Measurements from ENCODE around the gene OLFML1.

Gene OLFML1

GRCh38 chr11:7533199-7534041 lies 48.1 kb downstream of the OLFML1 start:
- no peak for DNase-seq

GRCh38 chr11:7534042-7534378 lies 48.7 kb downstream of the OLFML1 start:
- no peak for DNase-seq

- DNase-seq, result no peak
Measured at GRCh38 chr11:7536100-7536499, 50.8 kb downstream of the OLFML1 start.

- no peak for DNase-seq
Measured at GRCh38 chr11:7537265-7537664, 52.0 kb downstream of the OLFML1 start.

- DNase-seq, result no peak
Measured at GRCh38 chr11:7538031-7538430, 52.7 kb downstream of the OLFML1 start.

GRCh38 chr11:7538466-7539454 lies 53.5 kb downstream of the OLFML1 start:
- no peak for DNase-seq

GRCh38 chr11:7540830-7541555 lies 55.7 kb downstream of the OLFML1 start:
- DNase-seq, result no peak

GRCh38 chr11:7543302-7543701 lies 58.0 kb downstream of the OLFML1 start:
- no peak for DNase-seq

DNA sequence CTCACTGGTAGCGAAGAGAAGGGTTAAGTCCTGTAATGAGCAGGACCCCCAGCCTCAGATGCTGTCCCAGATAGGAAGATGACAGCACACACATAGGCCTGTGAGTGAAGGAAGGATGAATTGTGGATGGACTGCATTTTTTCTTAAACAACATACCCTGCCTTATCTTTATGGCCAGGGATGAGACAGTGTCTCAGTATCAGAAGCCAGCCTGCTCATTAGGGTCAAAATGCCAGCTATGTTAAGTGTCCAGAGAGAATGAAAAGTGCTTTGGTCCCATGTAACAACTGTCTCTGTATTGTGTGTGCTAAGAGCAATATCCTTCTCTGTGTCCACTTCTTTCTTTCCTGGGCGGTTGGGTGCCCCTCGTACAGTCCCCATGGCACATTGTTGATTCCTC lies 58.7 kb downstream of the OLFML1 start:
- DNase-seq, result no peak

DNA sequence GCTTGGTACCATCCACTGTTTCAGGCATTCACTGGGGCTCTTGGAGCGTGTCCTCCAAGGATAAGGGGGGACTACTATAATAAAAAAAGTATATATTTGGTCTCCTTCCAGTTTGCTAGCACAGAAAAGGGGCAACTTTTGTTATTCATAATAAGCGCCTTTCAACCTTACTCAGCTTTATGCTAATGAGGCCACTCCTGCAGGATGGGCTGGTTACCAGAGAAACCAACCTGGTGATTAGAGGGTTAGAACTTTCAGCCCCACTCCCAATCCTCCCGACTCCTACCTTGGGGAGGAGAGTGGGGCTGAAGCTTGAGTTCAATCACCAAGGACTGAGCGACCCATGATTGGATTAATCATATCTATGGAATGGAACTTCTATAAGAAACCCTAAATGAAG lies 60.3 kb downstream of the OLFML1 start:
- no peak for DNase-seq

DNA sequence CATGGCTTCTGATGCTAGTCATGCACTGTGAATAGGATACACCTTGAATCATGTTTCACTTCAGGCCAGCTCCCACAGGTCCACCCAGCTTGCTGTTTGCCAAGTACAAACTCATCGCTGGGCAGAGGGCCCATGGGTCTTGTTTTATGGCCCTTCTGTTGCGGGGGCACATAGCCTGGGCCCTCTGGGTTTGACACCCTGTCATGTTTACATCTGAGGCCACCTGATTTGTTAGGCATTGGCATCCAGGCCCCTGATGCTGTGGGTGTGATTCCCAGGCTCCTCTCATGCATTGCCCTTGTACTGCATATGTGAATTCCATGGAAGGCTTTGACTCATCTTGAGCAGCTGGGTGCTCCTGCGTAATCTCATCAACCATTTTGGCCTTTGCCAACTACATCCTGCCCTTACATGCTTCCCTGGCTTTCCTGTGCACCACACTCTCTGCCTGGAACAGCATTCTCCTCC lies 61.1 kb downstream of the OLFML1 start:
- DNase-seq, result no peak

DNA sequence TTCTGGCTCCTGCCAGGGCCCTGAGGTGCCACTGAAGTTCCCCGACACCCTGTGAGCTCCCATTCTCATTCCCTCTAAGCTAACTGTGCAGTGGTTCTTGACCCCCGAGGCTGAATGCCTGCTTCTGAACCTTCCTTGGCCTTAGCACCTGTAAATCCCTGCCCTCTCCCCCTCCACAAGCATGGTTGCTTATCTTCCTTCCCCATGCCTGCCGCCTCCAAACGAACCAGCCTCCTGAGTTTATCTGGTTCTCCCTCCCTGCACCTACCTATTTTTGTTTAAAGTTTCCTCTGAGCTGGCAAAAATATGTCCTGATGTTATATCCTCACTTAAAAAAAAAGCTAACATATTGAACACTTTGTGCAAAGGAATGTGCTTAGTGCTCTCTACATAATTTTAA lies 62.4 kb downstream of the OLFML1 start:
- DNase-seq, result no peak

DNA sequence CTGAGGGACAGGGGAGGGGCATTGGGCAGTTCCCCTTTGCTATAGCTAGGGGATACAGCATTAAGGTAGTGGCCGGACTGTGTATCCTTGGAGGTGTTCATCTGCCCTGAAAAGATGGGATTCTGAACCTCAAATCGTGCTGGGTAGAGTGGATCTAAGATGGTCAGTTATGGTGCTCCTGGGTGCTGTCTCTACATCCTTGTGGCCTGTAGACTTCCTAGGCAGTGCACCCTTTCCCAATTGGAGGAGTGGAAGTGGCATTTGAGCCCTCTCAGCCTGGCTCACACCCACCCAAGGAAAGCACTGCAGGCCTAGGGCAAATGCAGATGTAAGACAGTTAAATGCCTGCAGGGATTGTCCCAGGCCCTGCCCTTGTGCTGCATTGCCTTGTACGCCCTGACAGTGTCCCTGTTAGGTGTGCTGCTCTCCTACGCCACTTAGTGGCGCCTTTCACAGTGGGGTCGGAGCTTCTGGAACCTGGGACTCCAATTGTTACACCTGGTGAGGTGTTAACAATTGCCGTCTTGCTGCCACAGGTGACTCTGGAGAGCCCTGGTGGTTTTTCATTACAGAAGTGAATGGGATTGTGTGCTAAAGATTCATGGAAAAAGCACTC lies 63.5 kb downstream of the OLFML1 start:
- DNase-seq, result no peak

GRCh38 chr11:7549681-7550080 lies 64.4 kb downstream of the OLFML1 start:
- DNase-seq, result no peak

DNA sequence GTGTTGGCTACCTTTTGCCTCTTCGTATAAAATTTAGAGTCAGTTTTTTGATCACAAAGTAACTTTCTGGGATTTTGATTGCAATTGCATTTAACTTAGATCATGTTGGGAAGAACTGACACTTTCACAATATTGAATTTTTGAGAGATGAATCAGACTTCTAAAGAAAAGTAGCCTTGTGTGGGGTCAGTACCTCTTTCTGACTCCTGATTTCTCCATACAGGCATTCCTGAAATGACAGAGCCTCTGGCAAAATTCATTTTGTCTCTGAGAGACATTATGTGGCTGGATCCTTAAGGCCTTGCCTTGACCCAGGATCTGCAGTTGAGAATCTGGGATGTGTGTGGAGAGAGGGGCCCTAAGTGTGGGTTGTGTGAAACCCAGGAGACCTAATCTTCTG lies 66.3 kb downstream of the OLFML1 start:
- DNase-seq, result no peak

DNA sequence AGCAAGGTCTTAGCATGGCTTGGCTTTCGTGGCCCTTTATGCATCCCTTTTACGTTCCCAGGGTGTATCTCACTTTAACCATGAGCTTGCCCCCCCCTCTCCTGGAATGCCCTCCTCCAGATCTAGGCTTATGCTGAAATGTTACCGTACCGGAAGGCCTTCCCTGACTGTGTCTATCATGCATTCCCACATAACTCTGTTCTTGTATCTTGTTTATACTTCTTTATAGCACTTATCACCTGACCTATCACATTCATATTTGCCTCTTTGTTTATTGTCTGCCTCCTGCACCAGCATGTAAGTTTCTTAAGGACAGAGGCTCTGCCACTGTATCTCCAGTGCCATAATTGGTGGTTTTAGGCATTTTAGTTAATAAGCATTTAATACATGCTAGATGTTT lies 67.4 kb downstream of the OLFML1 start:
- no peak for DNase-seq

DNA sequence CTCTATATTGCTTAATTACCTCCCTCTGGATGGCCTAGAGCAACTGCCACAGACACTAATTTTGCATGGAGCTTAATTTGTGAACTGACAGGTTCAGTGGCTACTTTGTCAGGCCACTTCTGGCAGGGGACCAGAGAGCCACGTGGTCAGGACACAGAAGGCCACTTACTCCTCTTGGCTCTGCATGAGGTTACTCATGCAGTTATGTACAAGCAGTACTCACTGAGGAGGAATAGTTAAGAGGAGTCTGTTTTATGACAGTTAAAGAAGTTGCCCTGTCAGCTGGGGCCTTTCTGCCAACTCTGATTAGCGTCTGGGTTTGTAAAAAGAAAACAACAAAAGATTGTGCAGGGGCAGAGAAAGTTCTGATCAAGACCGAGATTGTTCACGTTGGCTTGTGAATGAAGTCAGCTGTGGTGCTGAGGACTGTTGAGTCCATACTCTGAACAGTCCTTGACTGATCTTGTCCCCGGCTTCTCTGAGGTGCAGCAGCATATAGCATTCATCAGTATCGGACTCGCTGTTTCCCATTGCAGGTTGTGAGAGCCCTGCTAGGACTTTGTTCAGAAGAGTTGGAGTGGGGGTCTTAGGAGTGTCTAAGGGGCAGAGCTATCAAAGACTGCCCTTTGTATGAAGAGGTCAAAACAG lies 69.9 kb downstream of the OLFML1 start:
- no peak for DNase-seq

GRCh38 chr11:7558046-7558445 lies 72.7 kb downstream of the OLFML1 start:
- DNase-seq, result no peak

DNA sequence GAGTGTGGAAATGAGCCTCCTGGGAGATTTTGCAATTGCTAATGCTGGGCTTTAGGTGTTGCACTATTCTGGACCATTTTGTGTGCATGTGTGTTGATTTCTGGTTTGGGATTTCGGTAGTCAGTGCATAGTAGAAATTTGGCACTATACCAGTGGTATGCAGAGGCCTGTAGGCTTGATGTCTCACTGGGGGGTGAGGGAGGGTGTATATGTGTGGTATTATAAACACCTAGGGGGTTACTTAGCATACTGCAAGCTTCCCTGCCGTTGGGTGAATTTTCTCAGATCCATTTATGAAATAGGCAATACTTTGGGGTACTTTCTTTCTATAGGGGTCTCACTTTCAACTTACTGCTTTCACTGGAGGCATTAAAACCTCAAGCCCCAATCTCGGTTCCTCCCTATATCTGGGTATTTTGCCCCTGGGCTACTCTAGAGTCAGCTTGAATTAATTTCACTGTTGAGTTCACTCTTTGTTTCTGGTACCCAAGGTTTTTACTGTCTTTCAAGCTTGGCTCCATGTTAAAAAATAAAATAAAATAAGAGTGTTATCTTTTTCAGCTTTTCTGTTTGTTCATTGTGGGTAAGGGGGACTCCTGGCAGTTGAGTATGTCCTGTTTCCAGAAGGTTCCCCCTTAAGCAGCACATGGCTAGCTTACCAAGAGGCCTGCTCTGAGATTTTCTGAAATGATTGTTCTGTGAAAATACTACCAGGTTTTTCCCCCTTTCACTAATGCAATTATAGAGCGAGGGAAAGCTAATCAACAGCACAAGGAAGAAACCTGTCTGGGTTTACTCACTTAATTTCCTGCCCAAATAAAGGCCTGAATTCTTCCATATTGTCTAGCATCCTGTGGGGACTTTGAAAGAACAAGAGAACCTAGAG lies 74.3 kb downstream of the OLFML1 start:
- DNase-seq, result no peak

Measured in activated CD4-positive, CD25-positive, alpha-beta regulatory T cell (primary cell).